ENCODE results near the gene SMIM36. TPM values are rescaled to one million over a fixed set of nuclear protein-coding genes. Genes with fewer than 3 reads are reported as not detected.
"Not testable (repeated sequence)": the region's sequence is repeated elsewhere in the genome, so short reads cannot be mapped to it uniquely, and the experiment has no call there.

SMIM36 gene
- total RNA-seq, 1 donor from 2014 or later: not detected

GRCh38 chr17:55411463-55411855 is 99.8 kb downstream of the SMIM36 start:
- intact Hi-C loops (cut with DNase I): no loop called here
- ATAC-seq: no peak

DNA sequence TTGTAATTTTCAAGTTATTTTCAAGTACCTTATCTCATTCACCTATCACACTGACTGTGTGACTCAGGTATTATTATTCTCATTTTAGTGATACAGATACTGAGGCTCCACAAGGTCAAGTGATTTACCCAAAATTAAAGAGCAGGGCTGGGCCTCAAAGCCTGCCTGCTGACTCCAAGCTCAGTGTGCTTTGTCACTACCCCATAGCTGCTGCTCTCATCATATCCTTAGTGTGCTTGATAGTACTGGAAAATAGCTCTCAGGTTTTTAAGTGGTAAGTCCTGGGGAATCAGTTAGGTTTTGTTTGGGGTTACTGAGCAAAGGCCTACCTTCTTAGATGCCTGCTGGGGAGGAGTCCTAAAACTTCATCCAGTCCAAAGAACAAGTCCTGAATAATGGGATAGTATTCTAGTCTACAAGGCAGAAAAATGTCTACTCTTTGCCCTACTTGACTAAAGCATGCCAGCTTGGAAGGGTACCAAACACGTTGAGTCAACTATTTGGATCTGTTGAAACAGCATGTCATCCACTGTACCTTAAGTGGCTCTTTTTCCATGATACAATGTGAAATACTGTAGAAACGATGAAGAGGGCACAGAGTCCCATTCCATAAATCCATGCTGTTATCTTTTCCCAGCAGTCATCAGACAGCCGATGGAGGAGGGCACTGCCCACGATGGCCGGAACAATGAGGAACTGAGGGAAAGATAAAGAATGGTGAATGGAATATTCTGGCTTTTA is 100.4 kb downstream of the SMIM36 start:
- ATAC-seq (peak; percentile 64 to 76), DNase-seq (no peak)

More at GRCh38 chr17:55411463-55411855, 99.8 kb downstream of the SMIM36 start:
- Histone ChIP-seq H3K4me3 (no peak overlapping the region), H3K9me3 (no peaks in the 10 kb centered on the region), H3K27ac (no peak overlapping the region), H3K36me3 (peaks cover 62% of the 10 kb centered on the region), H3K27me3 (ENCODE audit: low read depth) (no peaks in the 10 kb centered on the region), H3K4me1 (peaks cover under 1% of the 10 kb centered on the region)
- TF ChIP-seq, protein P1, sequence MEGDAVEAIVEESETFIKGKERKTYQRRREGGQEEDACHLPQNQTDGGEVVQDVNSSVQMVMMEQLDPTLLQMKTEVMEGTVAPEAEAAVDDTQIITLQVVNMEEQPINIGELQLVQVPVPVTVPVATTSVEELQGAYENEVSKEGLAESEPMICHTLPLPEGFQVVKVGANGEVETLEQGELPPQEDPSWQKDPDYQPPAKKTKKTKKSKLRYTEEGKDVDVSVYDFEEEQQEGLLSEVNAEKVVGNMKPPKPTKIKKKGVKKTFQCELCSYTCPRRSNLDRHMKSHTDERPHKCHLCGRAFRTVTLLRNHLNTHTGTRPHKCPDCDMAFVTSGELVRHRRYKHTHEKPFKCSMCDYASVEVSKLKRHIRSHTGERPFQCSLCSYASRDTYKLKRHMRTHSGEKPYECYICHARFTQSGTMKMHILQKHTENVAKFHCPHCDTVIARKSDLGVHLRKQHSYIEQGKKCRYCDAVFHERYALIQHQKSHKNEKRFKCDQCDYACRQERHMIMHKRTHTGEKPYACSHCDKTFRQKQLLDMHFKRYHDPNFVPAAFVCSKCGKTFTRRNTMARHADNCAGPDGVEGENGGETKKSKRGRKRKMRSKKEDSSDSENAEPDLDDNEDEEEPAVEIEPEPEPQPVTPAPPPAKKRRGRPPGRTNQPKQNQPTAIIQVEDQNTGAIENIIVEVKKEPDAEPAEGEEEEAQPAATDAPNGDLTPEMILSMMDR (IDR thresholded peaks at IDR 0.05): no peak
- no peak for DNase-seq

DNA sequence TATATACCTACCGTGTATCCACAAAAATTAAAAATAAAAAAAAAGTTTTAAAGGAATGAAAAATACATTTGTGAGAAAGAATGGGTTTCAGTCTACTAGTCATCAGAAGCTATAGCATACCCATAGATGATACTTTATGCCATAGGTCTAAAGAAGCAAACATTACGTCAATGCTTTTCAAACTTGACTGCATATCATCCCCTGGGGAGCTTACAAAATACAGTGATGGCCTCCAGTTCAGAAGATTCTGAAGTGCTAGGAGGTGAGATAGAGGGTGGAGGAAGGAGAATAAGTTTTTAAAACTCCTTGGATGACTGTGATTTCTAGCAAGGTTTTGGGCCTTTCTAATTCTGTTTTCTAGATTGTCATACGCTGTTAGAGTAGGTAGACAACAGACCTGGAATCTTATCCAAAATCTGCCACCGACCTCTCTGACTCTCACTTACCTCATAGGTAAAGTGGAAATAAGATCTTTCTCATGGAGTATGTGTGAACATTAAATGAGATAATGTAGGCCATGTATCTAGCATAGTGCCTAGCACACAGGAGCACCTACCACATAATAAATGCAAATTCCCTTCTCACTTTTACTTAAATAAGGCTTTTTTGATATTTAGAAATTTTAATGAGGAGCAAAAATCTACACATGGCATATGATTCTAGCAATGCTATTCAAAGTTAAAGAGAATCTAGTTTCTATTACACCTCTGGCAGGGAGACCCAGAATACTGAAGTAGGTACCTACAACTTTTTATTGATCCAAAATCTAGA is 102.0 kb downstream of the SMIM36 start:
- Histone ChIP-seq H3K27ac (no peak overlapping the region), H3K4me1 (no peaks in the 10 kb centered on the region), H3K9me3 (no peaks in the 10 kb centered on the region), H3K4me3 (no peak overlapping the region), H3K27me3 (ENCODE audit: low read depth) (no peaks in the 10 kb centered on the region), H3K36me3 (peaks cover 82% of the 10 kb centered on the region)
- DNase-seq (no peak), ATAC-seq (no peak)
- intact Hi-C loops (cut with DNase I): no loop called here
- TF ChIP-seq, protein P1 (IDR thresholded peaks at IDR 0.05): no peak

More for the DNA sequence above, 100.4 kb downstream of the SMIM36 start:
- H3K4me1 ChIP-seq: no peaks in the 10 kb centered on the region
- no peak overlapping the region for H3K27ac ChIP-seq
- no peaks in the 10 kb centered on the region for H3K9me3 ChIP-seq
- no peaks in the 10 kb centered on the region for H3K27me3 ChIP-seq (ENCODE audit: low read depth)
- peaks cover 67% of the 10 kb centered on the region for H3K36me3 ChIP-seq
- H3K4me3 ChIP-seq: no peak overlapping the region
- TF ChIP-seq, protein P1 (IDR thresholded peaks at IDR 0.05): no peak
- intact Hi-C loops (cut with DNase I): no loop called here

DNA sequence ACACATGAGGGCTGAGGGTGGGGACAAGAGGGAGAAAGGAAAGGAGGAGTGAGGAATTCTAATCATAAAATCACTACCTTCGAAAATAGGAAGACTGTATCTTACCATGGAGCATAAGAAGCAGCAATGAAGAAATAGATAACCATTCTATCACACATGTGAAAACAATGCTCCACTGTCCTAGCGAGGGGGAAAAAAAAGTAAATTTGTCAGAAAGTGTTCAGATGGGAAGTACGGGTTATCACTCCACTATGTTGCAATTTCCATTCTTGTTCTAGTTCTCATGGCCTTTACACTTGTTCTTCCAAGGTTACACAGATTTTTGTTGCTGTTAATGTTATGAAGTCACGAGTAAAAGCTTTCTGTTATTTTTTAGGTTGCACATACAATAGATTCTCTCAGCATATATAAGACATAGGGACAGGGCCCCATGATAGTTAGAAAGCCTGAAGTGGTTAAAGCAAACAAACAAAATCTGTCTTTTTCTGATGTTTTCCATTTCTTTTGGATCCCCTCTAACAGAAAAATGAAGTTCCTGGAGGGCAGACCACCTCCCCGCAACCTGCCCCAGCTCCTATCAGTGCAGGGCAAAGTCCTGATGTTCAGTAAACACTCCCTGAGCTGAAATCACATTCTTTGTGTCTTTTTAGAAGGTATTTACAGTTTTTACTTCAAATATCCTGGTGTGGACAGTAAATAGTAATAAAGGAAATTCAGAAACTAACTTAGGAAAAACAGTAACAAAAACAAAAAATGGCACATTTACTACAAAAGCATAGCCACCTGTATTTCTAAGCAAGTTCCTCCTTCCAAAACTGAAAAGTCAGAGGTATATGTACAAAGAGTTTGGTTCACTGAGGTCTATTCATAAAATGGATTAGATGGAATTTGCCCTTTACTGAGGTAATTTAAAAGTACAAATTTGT is 103.3 kb downstream of the SMIM36 start:
- Histone ChIP-seq H3K36me3 (peaks cover 87% of the 10 kb centered on the region), H3K27ac (no peak overlapping the region), H3K4me1 (no peaks in the 10 kb centered on the region), H3K9me3 (no peaks in the 10 kb centered on the region), H3K27me3 (ENCODE audit: low read depth) (no peaks in the 10 kb centered on the region), H3K4me3 (no peak overlapping the region)
- no peak for ATAC-seq
- no peak for DNase-seq
- TF ChIP-seq, protein P1 (IDR thresholded peaks at IDR 0.05): no peak
- intact Hi-C loops (cut with DNase I): no loop called here

- intact Hi-C loops (cut with DNase I): no loop called here
- no peak overlapping the region for H3K27ac ChIP-seq
- ATAC-seq (no peak), DNase-seq (no peak)
- no peak overlapping the region for H3K4me3 ChIP-seq
- no peaks in the 10 kb centered on the region for H3K27me3 ChIP-seq (ENCODE audit: low read depth)
- TF ChIP-seq, protein P1 (IDR thresholded peaks at IDR 0.05): no peak
- H3K4me1 ChIP-seq: no peaks in the 10 kb centered on the region
- no peaks in the 10 kb centered on the region for H3K9me3 ChIP-seq
- peaks cover 73% of the 10 kb centered on the region for H3K36me3 ChIP-seq
Measured at GRCh38 chr17:55405600-55405999, 105.7 kb downstream of the SMIM36 start.

- H3K9me3 ChIP-seq; ATAC-seq; intact Hi-C loops (cut with DNase I); H3K4me1 ChIP-seq; H3K27me3 ChIP-seq (ENCODE audit: low read depth); H3K4me3 ChIP-seq; DNase-seq; H3K27ac ChIP-seq: not testable (repeated sequence)
- peaks cover 66% of the 10 kb centered on the region for H3K36me3 ChIP-seq
Measured at GRCh38 chr17:55404197-55404596, 107.1 kb downstream of the SMIM36 start.
